ENCODE results near the gene LRRC3B.

DNA sequence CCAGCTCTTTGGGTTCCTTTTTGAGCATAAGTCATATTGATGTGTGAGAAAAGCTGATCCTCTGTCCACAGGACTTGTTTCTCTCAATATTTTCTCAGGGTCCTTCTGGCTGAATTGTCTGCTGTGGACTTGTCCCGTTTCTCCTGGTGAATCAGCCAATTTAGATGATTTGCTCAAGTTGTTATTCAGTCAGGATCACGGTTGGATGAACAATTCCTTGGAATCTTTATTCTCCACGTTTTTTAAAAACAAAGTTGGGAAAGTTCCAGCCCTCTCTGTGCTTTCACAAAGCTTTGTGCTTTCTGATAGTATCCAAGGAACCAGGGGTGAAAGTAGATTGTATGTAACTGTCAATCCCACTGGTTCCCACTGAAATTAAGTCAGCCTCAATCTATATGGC is 61.3 kb downstream of the LRRC3B start:
- TF ChIP-seq CTCF (IDR thresholded peaks at IDR 0.05): no peak
- no peak for TF ChIP-seq EZH2phosphoT487 (IDR thresholded peaks at IDR 0.05)
- TF ChIP-seq EZH2 (IDR thresholded peaks at IDR 0.05): no peak
